Activated CD4-positive, alpha-beta T cell treated with anti-CD3 and anti-CD28 coated beads, Interleukin-10, Interleukin-2, amounts not matched to agents 100 ng/mL and 50 ng/mL, durations not matched to agents 16 hours and 8 hours (primary cell): ENCODE data around the gene NIFK.
"Not testable (repeated sequence)": the region's sequence is repeated elsewhere in the genome, so short reads cannot be mapped to it uniquely, and the experiment has no call there.

Experiments
- DNase-seq: peaks from one replicate; pipeline ENCODE4 v3.0.0-alpha.2; 2020

NIFK gene

GRCh38 chr2:121694398-121695170 is 42.1 kb downstream of the NIFK start:
- DNase-seq, result no peak

DNA sequence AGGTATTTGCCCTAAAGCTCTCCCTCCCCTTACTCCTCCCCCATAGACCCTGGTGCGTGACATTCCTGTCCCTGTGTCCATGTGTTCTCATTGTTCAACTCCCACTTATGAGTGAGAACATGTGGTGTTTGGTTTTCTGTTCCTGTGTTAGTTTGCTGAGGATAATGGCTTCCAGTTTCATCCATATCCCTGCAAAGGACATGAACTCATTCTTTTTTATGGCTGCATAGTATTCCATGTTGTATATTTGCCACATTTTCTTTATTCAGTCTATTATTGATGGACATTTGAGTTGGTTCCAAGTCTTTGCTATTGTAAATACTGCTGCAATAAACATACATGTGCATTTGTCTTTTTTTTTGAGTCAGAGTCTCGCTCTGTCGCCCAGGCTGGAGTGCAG is 46.1 kb downstream of the NIFK start:
- DNase-seq, result not testable (repeated sequence)

- DNase-seq, result no peak
Measured at GRCh38 chr2:121690095-121690494, 46.6 kb downstream of the NIFK start.

GRCh38 chr2:121689356-121689755 is 47.3 kb downstream of the NIFK start:
- no peak for DNase-seq

DNA sequence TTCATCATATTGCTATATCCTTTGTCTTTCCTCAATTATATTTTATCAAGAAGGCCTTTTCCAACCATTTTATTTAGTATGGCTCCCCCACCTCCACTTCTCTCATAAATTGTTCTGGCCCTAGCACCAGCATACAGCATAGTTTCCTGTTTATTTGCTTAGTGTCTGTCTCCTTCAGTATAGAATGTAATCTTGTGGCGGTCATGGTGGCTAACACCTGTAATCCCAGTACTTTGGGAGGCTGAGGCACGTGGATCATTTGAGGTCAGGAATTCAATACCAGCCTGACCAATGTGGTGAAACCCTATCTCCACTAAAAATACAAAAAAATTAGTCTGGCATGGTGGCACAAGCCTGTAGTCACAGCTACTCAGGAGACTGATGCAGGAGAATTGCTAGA is 47.9 kb downstream of the NIFK start:
- DNase-seq, result peak; percentile 30

DNA sequence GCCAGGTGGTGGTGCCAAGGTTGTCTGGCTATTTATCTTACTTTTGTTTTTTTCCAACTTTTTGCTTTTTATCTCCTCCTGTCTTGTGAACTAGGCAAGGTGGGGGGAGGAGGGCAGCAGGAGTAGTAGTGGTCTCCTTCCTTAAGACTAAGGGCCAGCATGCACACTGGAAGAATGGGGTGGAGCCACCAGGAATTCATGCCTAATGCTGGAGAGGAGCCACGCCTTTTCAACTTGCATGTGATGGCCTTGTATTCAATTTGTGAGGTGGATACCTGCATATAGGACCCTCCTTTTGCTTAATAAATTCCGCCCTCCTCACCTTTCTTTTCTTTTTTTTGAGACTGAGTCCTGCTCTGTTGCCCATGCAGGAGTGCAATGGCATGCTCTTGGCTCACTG is 49.8 kb downstream of the NIFK start:
- DNase-seq, result no peak

GRCh38 chr2:121686218-121686617 is 50.5 kb downstream of the NIFK start:
- DNase-seq, result no peak

- DNase-seq, result no peak
Measured at GRCh38 chr2:121682396-121683298, 54.0 kb downstream of the NIFK start.

GRCh38 chr2:121677855-121678254 is 58.8 kb downstream of the NIFK start:
- no peak for DNase-seq
